ENCODE measurements around the gene TRIP12. TPM values are rescaled to one million over a fixed set of nuclear protein-coding genes. Genes with fewer than 3 reads are reported as not detected.

Gene TRIP12
- total RNA-seq, 1 donor = 335 TPM

DNA sequence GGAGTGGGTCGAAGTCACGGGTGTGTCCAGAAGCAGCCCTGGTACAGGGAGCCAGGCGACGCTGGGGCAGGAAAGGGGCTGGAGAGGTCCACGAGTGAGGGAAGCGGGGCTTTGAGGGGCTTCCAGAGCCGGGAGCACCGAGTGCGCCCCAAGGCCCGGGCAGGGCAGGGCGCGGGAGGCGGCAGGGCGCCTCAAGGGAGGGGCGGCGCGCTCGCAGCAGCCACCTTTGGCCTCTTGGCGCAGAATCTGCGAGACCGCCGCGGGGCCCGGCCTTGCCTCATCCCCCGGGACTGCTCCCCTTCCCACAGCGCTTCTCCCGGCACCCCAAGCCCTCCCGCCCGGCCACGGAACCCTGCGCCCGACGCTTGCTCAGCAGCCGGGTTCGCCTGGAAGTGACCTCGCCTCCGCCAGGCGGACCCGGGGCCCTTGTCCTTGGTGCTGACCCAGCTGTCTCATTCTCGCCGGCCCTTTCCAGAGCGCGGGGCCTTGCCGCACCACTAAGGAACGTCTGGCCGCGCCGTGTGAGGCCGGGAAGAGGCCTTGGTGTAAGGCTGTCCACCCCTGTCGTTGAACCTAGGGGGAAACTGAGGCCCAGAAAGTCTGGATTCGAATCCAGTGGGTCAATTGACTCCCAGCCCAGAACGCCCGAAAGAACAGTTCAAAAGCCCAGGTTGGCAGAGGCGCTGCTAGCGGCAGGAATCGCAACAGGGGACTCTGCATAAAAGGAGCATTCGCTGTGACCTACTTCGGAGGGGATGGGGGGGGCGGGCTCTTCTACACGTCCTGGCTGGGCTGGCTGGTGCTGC, 206.9 kb downstream of the TRIP12 start:
- TF ChIP-seq CTCF (IDR thresholded peaks at IDR 0.05; ENCODE audit: insufficient read depth, low read depth, low read length) = peak; percentile 11
- peak overlapping the region; percentile 50 for H3K4me3 ChIP-seq (ENCODE audit: low read depth, low read length)
- DNase-seq (ENCODE audit: low read depth) = peak; percentile 72

GRCh38 chr2:229714080-229714735, 207.6 kb downstream of the TRIP12 start, which contains the start of gene DNER:
DNER (minus strand) TSS chr2:229714555; CDS start chr2:229714423, 132 bp downstream.
- no peak for TF ChIP-seq CTCF (IDR thresholded peaks at IDR 0.05; ENCODE audit: insufficient read depth, low read depth, low read length)
- H3K4me3 ChIP-seq (ENCODE audit: low read depth, low read length) = peak within 1 kb of the TSS; percentile 50
- DNase-seq (ENCODE audit: low read depth) = no peak

Small RNA genes lying within 50 kb of the gene (small RNA-seq; reads per million reads assigned to genes)
- gene RNU6-613P (not detected), gene RNU6-964P (not detected)

Other genes with a start within 250 kb of the TRIP12 start
- gene DNER, start 207.5 kb downstream of the TRIP12 start, total RNA-seq = 0.32 and 0.86 TPM in 2 replicates
- gene FBXO36, start 494 bp upstream of the TRIP12 start, total RNA-seq = 3.5 and 3.9 TPM in 2 replicates
- 1.3 and 3.5 TPM in 2 replicates for gene SLC16A14, start 146.9 kb upstream of the TRIP12 start, total RNA-seq